ENCODE data around the gene KIF4B. TPM values are rescaled to one million over a fixed set of nuclear protein-coding genes. Genes with fewer than 3 reads are reported as not detected.
"Not testable (repeated sequence)": the region's sequence is repeated elsewhere in the genome, so short reads cannot be mapped to it uniquely, and the experiment has no call there.

The KIF4B gene
- total RNA-seq, 1 donor from 2014 or later: not detected

DNA sequence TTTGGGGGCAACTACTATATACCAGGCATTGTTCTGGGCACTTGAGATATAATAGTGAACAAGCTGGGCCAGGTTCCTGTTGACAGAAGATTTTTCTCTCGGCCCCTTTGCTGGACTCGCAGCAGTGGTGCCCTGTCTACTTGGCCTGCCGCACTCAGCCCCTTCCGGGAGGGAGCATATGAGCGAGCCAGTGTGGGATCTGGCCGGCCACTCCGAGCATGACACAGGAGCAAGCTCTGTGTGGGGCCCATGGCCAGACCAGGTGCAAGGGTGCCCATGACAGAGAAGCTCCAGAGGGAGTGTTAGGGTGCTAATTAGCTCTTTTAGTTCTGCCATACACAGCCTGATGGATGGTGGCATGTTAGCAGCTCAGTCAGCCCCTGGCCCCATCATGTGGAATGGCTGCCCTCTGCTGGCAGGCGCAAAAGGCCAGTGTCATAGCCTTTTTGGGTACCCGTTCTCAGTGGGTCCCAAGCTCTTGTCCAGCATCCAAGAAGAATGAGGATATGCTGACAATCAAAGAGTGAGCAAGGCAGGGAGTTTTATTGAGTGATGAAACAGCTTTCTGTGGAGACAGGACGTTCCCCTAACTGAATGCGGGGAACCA is 9.3 kb upstream of the KIF4B start:
- DNase-seq: no peak

DNA sequence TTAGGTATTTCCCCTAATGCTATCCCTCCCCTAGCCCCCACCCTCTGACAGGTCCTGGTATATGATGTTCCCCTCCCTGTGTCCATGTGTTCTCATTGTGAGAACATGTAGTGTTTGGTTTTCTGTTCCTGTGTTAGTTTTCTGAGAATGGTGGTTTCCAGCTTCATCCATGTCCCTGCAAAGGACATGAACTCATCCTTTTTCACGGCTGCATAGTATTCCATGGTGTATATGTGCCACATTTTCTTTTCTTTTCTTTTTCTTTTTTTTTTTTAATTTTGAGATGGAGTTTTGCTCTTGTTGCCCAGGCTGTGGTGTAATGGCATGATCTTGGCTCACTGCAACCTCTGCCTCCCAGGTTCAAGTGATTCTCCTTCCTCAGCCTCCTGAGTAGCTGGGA is 7.3 kb upstream of the KIF4B start:
- DNase-seq: not testable (repeated sequence)

DNA sequence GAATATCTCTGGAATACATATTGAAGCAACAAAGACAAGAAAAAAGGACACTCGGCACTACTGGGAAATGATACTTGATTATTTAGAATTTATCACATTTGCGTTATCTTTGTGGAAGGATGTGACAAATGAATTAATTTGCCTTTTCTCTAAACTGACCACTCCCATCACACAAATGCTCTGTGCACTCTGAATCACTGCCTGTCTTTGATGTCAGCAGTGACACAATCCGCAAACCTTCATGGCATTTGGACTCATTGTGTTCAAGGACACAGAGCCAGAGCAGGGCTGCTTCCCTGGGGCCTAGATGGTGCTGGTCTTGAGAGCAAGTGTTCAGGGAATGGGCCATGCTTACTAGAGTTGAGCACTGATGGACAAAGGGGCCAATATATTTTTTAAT is 4.9 kb upstream of the KIF4B start:
- no peak for DNase-seq

DNA sequence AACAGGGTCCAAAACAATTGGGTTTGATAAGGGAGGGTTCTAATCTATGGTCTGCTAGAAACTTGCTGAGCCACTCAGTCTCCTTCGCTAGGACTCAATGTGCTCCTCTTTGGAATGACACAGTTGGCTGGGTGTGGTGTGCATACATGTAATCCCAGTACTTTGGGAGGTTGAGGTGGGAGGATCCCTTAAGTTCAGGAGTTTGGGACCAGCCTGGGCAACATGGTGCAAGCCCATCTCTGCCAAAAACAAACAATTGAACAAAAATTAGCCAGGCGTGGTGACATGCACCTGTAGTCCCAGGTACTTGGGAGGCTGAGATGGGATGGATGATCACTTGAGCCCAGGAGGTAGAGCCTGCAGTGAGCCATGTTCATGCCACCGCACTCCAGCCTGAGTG is 2.7 kb upstream of the KIF4B start:
- no peak for DNase-seq

DNA sequence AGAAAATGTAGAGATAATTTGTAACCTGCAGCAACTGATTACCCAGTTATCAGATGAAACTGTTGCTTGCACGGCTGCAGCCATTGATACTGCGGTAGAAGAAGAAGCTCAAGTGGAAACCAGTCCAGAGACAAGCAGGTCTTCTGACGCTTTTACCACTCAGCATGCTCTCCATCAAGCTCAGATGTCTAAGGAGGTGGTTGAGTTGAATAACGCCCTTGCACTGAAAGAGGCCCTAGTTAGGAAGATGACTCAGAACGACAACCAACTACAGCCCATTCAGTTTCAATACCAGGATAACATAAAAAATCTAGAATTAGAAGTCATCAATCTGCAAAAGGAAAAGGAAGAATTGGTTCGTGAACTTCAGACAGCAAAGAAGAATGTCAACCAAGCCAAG is 1.7 kb downstream of the KIF4B start:
- no peak for DNase-seq

DNA sequence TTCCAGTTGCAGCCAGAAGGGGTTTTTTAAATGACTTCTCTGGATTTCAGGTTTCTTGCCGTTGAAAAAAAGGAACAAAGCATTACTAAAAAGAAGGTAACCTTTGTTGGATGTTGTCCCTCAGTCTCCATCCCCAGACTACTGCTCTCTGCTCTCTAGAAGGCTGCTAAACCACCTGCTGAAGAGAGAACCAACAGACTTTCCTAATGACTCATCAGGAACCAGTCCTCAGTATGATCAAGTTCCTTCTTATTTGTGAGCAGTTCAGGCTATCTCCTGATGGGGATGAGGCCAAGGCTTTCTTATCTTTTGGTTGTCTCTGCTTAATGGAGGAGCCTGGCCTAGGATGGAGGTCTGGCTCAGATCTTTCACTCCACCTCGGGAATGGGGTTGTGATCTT is 4.1 kb downstream of the KIF4B start:
- DNase-seq: no peak

DNA sequence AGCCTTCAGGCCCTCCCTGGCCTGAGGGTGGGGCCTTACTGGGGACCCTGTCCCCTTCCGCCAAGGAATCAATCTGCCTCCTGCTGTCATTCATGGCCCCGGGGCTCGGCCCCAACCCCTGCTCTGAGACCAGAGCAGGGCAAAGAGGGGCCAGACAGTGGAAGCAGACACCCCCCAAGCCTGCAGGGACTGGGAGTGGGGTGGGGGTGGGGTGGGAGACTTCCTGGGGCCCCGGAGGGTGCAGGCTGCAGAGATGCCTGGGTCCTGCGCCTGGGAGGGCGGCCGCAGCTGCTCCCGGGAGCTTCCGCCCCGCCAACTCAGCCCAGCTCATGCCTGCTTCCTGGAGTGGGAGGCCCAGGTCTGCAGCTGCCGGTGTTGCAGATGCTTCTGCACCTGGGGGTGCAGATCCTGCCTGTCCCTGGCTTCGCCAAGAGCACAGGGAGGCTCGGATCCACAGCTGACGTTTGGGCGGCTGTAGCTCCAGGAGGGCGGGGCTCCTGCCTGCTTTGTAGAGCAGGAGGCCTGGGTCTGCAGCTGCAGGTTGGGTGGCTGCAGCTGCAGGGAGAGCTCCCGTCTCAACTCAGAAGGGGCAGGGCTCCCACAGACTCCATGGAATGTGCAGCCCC is 6.2 kb downstream of the KIF4B start:
- DNase-seq: no peak

DNA sequence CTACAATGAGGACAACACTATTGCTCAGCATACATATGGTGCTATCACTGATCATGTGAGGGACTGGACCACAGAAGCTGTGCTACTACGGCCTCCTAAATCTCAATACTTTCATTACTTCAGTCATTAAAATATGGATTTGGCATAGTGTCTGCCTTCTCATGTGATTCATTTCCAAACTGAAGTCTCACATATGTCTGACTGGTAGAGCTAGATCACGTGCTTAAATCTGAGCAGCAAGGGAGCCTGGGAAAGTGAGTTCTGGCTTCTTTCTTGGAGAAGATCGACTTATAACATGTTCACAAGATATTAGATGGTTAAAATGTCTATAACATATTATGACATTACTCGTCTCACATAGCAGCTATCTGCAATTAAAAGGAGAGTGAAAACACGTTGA is 8.3 kb downstream of the KIF4B start:
- no peak for DNase-seq

DNA sequence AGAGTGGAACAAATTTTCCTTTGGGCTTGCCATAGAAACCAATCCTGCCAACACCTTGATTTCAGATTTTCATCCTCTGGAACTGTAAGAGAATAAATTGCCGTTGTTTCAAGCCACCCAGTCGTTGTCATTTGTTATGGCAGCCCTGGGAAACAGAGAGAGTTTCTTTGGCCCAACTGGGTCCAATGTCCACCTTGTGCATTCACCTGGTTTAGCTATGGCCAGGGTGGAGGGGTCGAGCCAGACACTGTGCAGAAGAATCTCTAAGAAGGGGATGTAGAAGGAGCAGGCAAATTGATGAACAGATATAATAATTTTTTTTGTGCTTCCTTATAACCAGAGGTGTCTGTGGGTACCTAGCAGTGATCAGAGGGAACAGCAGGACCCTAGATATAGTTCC is 9.8 kb downstream of the KIF4B start:
- DNase-seq: no peak

DNA sequence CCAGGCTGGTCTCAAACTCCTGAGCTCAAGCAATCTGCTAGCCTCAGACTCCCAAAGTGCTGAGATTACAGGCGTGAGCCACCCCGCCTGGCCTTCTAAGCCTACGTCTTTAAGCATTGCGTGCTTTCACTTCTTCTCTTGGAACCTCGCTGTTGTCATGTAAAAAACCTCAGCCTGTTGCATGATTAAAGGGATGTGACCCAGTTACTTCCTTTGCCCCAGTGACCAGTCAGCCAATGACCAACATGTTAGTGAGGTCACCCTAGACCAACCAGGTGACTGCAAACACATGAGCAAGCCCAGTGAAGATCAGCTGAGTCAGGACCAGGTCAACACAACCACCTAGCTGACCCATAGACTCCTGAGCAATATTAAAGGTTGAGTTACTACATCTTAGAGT is 10.5 kb downstream of the KIF4B start:
- no peak for DNase-seq

DNA sequence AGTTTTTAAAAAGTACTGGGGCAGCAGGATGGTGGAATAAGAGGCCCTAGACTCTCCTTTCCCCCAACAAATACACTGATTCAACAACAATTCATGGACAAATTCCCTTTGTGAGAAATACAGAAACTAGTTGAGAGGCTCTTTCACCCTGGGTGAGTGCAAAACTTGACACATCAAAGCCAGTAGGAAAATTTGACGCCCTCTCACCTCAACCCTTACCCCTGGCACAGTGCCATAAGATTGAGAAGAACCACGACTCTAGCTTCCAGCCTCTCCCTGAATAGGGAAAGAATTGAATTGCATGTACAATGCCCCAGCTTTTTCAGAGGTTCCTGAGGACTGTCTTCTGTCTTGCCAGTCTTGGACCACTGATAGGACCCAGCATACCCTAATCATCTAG is 12.3 kb downstream of the KIF4B start:
- no peak for DNase-seq

DNA sequence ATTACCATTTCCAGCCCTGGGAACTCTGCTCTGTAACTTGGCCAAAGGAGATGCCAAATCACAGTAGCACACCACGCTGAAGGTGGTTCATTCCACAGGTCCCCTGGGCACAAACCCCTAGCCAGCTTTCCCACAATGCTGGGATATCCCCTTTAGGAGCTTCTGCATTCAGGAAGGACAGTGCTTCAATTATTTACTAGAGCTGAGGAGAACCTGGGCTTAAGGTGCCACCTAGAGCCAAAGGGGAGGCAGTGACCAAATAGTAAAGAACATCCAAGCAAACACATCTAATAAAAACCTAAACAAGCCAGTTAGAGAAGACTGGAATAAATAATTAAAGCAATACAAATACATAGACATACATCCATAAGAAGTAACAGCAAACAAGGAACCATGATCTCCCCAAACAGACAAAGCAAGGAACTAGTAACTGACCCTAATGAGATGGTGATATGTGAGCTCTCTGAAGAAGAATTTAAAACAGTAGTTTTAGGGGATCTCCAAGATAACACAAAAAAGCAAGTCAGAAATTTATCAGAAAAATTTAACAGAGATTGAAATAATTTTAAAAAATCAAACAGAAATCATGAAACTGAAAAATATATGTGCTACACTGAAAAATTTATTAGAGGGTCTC is 14.6 kb downstream of the KIF4B start:
- DNase-seq: no peak

DNA sequence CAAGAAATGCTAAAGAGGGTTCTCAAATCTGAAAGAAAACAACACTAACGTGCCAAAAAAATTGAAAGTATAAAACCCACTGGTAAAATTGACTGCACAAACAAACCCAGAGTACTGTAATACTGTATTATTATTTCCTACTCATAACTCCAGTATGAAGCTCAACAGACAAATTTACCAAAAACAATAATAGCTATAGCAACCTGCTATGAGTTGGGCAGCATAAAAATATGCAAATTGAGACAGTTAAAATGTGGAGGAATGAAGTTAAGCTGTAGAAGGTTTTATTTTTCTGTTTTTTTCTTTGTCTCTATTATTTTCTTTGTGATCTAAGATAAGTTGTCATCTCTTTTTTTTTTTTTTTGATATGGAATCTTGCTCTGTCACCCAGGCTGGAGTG is 15.7 kb downstream of the KIF4B start:
- DNase-seq: no peak

DNA sequence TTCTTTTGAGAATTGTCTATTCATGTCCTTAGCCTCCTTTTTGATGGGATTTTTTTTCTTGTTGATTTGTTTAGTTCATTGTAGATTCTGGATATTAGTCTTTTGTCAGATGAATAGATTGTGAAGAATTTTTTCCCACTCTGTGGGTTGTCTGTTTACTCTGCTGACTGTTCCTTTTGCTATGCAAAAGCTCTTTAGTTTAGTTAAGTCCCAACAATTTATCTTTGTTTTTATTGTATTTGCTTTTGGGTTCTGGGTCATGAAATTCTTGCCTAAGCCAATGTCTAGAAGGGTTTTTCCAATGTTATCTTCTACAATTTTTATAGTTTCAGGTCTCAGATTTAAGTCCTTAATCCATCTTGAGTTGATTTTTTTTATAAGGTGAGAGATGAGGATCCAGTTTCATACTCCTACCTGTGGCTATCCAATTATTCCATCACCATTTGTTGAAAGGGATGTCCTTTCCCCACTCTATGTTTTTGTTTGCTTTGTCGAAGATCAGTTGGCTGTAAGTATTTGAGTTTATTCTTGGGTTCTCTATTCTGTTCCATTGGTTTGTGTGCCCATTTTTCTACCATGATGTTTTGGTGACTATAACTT is 20.7 kb downstream of the KIF4B start:
- DNase-seq: not testable (repeated sequence)

DNA sequence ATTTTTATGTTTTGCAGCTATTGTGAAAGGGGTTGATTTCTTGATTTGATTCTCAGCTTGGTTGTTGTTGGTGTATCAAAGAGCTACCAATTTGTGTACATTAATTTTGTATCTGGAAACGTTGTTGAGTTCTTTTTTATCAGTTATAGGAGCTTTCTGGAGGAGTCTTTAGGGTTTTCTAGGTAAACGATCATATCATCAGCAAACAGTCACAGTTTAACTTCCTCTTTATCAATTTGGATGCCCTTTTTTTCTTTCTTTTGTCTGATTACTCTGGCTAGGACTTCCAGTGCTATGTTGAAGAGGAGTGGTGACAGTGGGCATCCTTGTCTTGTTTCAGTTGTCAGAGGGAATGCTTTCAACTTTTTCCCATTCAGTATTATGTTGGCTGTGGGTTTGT is 21.5 kb downstream of the KIF4B start:
- DNase-seq: not testable (repeated sequence)

DNA sequence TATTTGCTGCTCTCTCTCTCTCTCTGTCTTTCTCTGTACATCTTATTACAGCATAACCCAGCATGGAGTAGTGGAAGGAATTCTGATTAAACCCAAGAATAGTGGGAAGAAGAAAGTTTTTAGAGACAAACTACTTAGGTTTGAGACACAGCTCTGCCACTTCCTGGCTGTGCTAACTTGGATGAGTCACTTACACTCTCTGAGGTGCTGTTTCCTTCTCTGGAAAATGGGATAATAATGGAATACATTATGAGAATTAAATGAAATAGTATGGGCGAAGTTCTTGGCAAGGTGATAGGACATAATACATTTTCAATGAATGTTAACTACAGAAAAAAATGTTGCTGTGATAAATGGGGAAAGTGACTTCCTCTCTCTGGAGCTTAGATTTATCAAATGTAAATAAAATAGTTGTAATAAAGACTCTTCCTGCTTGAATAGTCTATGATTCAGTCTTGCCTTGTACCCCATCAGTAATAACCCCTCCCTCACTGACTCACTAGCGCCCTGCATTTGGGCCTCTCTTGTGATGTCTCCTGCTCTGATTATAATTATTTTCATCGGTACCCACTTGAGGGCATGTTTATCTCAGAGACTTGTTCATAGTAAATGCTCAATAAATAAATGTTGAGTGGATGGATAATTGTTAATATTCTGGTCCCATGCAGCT is 27.6 kb downstream of the KIF4B start:
- DNase-seq: no peak

DNA sequence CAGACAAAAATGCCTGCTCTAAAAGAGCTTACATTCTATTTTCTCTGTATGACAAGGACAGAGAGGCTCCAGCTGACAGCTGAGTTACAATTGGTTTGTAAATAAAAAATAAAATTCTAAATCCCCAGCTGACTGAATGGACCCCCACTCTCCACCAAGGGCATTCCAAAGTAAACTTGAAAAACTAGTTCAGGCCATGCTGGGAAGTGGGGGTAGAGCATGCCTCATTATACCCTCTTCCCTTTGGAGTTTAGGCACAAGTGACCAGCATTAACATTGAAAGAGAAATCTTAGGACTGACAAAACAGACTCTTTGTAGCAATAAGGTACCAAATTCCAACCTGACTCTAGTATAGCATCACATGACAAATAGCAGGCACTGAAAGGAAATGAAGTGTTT is 31.0 kb downstream of the KIF4B start:
- no peak for DNase-seq

DNA sequence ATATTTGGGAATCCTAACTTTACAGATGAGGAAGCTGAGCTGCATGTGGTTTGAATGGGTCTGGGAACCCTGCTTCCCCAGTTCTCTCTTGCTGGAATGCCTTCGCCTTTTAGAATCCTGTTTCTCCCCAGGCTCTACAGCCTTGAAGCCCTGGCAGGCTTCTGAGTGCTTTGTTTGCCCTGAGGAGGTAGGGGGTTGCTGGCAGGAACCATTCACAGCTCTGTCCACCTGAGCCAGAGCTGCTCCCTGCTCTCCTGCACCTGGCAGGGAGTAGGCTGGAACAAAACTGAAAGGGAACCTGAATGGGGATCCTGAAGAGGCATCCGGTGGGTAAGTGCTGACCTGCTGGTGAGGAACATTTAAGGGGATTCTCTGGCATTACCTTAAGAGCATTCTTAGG is 33.0 kb downstream of the KIF4B start:
- DNase-seq: no peak

DNA sequence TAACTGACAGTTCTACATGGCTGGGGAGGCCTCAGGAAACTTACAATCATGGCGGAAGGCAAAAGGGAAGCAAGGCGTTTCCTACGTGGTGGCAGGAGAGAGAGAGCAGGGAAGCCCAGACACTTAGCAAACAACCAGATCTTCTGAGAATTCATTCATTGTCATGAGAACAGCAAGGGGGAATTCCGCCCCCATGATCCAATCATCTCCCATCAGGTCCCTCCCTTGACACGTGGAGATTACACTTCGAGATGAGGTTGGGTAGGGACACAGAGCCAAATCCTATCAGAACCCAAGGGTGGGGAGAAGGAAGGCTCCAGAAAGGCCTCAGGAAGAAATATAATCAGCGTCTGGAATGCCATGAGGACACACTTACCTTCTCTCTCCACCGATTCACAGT is 34.3 kb downstream of the KIF4B start:
- DNase-seq: no peak

DNA sequence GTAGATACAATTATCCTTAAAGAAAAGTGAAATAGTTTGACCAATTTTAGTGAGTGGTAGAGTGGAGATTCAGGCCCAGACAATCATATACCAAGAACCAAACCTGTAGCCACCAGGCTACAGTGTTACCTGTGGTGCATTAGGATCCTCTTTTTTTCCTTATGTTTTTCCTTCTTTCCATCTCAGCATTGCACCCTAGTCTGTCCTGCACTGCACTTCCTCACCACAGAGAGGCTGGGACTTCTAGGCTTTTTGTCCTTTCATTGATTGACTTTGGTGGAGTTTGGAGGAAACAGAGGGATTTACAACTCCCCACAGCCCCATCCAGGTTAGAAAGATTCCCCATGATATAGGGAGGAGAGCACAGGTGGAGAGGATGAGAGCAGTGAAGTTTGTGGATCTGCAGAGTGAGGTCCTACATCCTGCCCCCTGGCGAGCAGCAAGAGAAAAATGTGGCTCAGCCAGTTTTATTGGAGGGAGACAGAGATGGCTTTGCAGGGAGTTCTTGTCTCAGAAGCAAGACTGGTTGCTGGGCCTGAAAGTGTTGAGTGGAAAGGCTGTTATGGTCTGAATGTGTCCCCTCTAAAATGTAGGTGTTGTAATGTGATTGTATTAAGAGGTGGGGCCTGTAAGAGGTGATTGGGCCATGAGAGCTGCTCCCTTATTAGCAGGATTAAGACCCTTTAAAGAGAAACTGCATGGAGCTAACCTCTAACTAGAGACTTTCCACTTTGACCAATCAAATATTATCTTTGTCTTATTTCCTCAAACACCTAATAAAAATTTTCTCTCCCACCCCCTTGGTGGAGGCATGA is 36.2 kb downstream of the KIF4B start:
- no peak for DNase-seq

DNA sequence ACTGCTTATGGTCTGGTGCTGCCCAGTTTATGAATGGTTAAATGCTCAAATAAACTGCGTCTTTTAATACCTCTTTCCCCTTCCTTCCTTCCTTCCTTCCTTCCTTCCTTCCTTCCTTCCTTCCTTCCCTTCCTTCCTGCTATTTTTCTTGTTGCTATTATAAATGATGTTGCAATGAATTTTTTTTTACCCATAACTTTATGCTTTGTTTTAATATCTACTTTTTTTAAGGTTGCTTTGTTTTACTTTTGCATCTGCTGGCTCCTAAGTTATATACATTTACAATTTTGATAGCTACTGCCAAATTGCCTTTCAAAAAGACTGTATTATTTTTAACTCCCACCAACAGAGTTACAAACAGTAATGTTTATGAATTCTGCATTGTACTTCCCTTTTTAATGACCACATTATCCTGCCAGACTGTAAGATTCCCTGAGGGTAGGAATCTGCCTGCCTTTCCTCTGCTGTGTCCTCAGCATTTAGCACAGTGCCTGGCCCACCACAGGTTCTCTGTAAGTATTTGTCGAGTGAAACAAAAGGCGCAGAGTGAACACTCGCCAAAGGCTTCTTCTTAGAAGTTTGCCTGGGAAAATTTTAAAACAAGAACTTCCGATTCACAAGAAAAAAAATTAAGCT is 36.9 kb downstream of the KIF4B start:
- DNase-seq: no peak

DNA sequence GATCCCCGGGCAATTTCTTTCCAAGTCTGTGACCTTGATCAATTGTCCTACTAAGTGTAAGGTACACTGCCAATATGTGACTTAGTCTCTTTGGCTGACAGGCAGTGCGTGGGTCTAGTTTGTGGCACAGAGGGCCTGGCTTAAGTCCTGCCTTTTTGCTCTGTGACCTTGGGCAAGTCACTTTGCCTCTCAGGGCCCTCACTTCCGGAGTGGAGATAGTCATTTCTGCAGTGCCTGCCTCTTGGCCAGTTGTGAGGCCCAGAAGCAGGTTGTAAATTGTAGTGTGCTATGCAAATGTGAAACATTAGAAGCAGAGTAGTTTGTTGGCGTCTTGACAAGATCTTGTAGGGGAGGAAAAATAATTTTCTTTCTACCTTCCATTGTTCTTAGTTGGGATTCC is 39.0 kb downstream of the KIF4B start:
- no peak for DNase-seq
